ENCODE data around the gene NIPAL3. TPM values are rescaled to one million over a fixed set of nuclear protein-coding genes. Genes with fewer than 3 reads are reported as not detected.

The NIPAL3 gene
- total and polyA plus RNA-seq, 2 donors (not counting 3 experiments of a cell fraction or from before 2014, with no cell fraction given), result 15.5 to 16.0 TPM

GRCh38 chr1:24454673-24455072, 39.1 kb downstream of the NIPAL3 start:
- ChIA-PET CTCF (interaction anchor here (0.6 kb wide), 1 partner anchor 42 kb away, joined by 3 read pairs; no protein-coding TSS in a partner anchor), POLR2A (no interaction called here)
- no peaks in the 10 kb centered on the region for H4K20me1 ChIP-seq (replicated peaks; ENCODE audit: control insufficient read depth, extremely low read depth, insufficient read depth, low read length)
- no peaks in the 10 kb centered on the region for H3K9me1 ChIP-seq (replicated peaks; ENCODE audit: control insufficient read depth, extremely low read depth, insufficient read depth, low read length)
- H3K4me1 ChIP-seq (ENCODE audit: control insufficient read depth, extremely low read depth, insufficient read depth, low read length), result no peaks in the 10 kb centered on the region
- H3K27ac ChIP-seq (ENCODE audit: insufficient read depth, low read depth, low read length), result no peak overlapping the region
- no TSS peak for BruUV-seq (replicated peaks)
- no peak overlapping the region for H2AFZ ChIP-seq (ENCODE audit: low read depth, low read length)
- H3K4me2 ChIP-seq (ENCODE audit: insufficient read depth, low read length), result no peak overlapping the region
- DNase-seq (ENCODE audit: low read depth, low spot score) (no peak), FAIRE-seq (no peak)
- no peak for TF ChIP-seq CTCF (IDR thresholded peaks at IDR 0.05; ENCODE audit: extremely low read depth in 1 of 2, insufficient read depth in 1 of 2, low read depth in 1 of 2, low read length in 2 of 2)
- TF ChIP-seq JUN (IDR thresholded peaks at IDR 0.05; ENCODE audit: borderline replicate concordance, insufficient read depth, insufficient read length, low read depth), result no peak
- TF ChIP-seq POLR2A (IDR thresholded peaks at IDR 0.05; ENCODE audit: low read depth, low read length), result no peak
- no peak overlapping the region for H3K4me3 ChIP-seq (replicated peaks in 1 of 3; ENCODE audit: insufficient read depth in 1 of 3, low read depth in 1 of 3, low read length in 3 of 3)
- no peaks in the 10 kb centered on the region for H3K27me3 ChIP-seq (ENCODE audit: control insufficient read depth in 2 of 2, insufficient read depth in 2 of 2, low read length in 2 of 2)
- dilution Hi-C loops (cut with MboI; ENCODE audit: extremely low pct_ligation_motif_present, low sequenced_read_pairs) (no loop called here), intact Hi-C loops (cut with micrococcal nuclease) (no loop called here)
- H3K36me3 ChIP-seq (ENCODE audit: control insufficient read depth in 2 of 2, extremely low read depth in 1 of 2, insufficient read depth in 2 of 2, low read length in 2 of 2), result peaks cover 0 to 5% of the 10 kb centered on the region in 2 experiments
- H3K9me3 ChIP-seq (replicated peaks; ENCODE audit: control insufficient read depth, insufficient read depth, low read length), result no peaks in the 10 kb centered on the region
- no peak overlapping the region for H3K9ac ChIP-seq (replicated peaks; ENCODE audit: extremely low read depth, insufficient read depth, low read length)
- no peaks in the 10 kb centered on the region for H3K79me2 ChIP-seq (ENCODE audit: control insufficient read depth, insufficient read depth, low read length)

GRCh38 chr1:24455272-24455671, 39.7 kb downstream of the NIPAL3 start:
- POLR2A ChIA-PET, result no interaction called here
- DNase-seq (ENCODE audit: low read depth, low spot score) (no peak), FAIRE-seq (no peak)
- Histone ChIP-seq H3K27me3 (ENCODE audit: control insufficient read depth in 2 of 2, insufficient read depth in 2 of 2, low read length in 2 of 2) (no peaks in the 10 kb centered on the region), H3K27ac (ENCODE audit: insufficient read depth, low read depth, low read length) (no peak overlapping the region), H3K9me1 (replicated peaks; ENCODE audit: control insufficient read depth, extremely low read depth, insufficient read depth, low read length) (no peaks in the 10 kb centered on the region), H3K4me3 (replicated peaks in 1 of 3; ENCODE audit: insufficient read depth in 1 of 3, low read depth in 1 of 3, low read length in 3 of 3) (no peak overlapping the region), H3K9me3 (replicated peaks; ENCODE audit: control insufficient read depth, insufficient read depth, low read length) (no peaks in the 10 kb centered on the region), H3K4me2 (ENCODE audit: insufficient read depth, low read length) (no peak overlapping the region), H2AFZ (ENCODE audit: low read depth, low read length) (no peak overlapping the region), H3K4me1 (ENCODE audit: control insufficient read depth, extremely low read depth, insufficient read depth, low read length) (no peaks in the 10 kb centered on the region), H3K79me2 (ENCODE audit: control insufficient read depth, insufficient read depth, low read length) (no peaks in the 10 kb centered on the region), H3K36me3 (ENCODE audit: control insufficient read depth in 2 of 2, extremely low read depth in 1 of 2, insufficient read depth in 2 of 2, low read length in 2 of 2) (peaks cover 0 to 5% of the 10 kb centered on the region in 2 experiments), H4K20me1 (replicated peaks; ENCODE audit: control insufficient read depth, extremely low read depth, insufficient read depth, low read length) (no peaks in the 10 kb centered on the region), H3K9ac (replicated peaks; ENCODE audit: extremely low read depth, insufficient read depth, low read length) (no peak overlapping the region)
- TF ChIP-seq FOS (IDR thresholded peaks at IDR 0.05; ENCODE audit: borderline replicate concordance, insufficient read depth, low read length), result no peak
- TF ChIP-seq MAX (IDR thresholded peaks at IDR 0.05; ENCODE audit: insufficient read depth, insufficient read length), result no peak
- no peak for TF ChIP-seq GATA2 (IDR thresholded peaks at IDR 0.05; ENCODE audit: insufficient read depth, insufficient read length, low read depth, low read length)
- TF ChIP-seq EZH2 (IDR thresholded peaks at IDR 0.05; ENCODE audit: borderline replicate concordance, low read depth, low read length, severe bottlenecking), result no peak
- no peak for TF ChIP-seq POLR2AphosphoS5 (IDR thresholded peaks at IDR 0.05; ENCODE audit: insufficient read depth, low read depth, low read length)
- no peak for TF ChIP-seq POLR2A (IDR thresholded peaks at IDR 0.05; ENCODE audit: low read depth, low read length)
- no peak for TF ChIP-seq MYC (IDR thresholded peaks at IDR 0.05; ENCODE audit: low read depth, low read length)
- no peak for TF ChIP-seq JUN (IDR thresholded peaks at IDR 0.05; ENCODE audit: borderline replicate concordance, insufficient read depth, insufficient read length, low read depth)
- no peak for TF ChIP-seq CTCF (IDR thresholded peaks at IDR 0.05; ENCODE audit: extremely low read depth in 1 of 2, insufficient read depth in 1 of 2, low read depth in 1 of 2, low read length in 2 of 2)
- dilution Hi-C loops (cut with MboI; ENCODE audit: extremely low pct_ligation_motif_present, low sequenced_read_pairs), result no loop called here
- CTCF ChIA-PET, result no interaction called here
- intact Hi-C loops (cut with micrococcal nuclease), result no loop called here
- no TSS peak for BruUV-seq (replicated peaks)
